Islet of Langerhans (tissue), 1 donor: ENCODE measurements around the gene CRB2.

Source experiments
- FAIRE-seq: peaks from one replicate; lab custom pipeline; 2011; peaks lifted over from hg19 to GRCh38; lab: Jason Lieb, UNC

The CRB2 gene

GRCh38 chr9:123422635-123423310, 66.8 kb downstream of the CRB2 start:
- no peak for FAIRE-seq

- FAIRE-seq, result no peak
Observed at GRCh38 chr9:123423311-123423640, 67.3 kb downstream of the CRB2 start.

GRCh38 chr9:123424131-123424530, 68.1 kb downstream of the CRB2 start:
- no peak for FAIRE-seq

- no peak for FAIRE-seq
Observed at GRCh38 chr9:123424552-123425225, 68.7 kb downstream of the CRB2 start.

GRCh38 chr9:123425261-123425821, 69.3 kb downstream of the CRB2 start:
- FAIRE-seq, result no peak

GRCh38 chr9:123425836-123426365, 69.9 kb downstream of the CRB2 start:
- FAIRE-seq, result no peak

GRCh38 chr9:123426406-123426805, 70.4 kb downstream of the CRB2 start:
- FAIRE-seq, result no peak
